ENCODE results near the gene GLT1D1.

Gene GLT1D1

DNA sequence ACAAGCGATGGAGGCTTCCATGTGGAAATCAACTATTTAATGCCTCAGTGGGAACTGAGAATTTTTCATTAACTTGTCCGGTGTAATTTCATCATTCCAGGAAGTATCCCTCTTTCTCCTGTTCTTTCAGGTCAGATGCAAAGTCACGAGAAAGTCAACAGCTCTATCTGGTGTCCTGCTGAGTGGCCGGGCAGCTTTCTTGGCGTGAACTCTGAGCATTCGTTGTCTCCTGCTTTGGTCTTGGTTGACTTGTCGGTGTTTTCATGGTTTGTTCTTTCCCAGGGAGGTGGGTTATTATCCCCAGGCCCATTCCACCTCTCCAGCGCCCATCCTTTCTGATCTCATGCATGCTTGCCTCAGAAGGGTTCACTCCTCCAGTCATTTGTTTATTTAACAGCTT, 149.1 kb downstream of the GLT1D1 start:
- no peak for DNase-seq (ENCODE audit: low spot score)

DNA sequence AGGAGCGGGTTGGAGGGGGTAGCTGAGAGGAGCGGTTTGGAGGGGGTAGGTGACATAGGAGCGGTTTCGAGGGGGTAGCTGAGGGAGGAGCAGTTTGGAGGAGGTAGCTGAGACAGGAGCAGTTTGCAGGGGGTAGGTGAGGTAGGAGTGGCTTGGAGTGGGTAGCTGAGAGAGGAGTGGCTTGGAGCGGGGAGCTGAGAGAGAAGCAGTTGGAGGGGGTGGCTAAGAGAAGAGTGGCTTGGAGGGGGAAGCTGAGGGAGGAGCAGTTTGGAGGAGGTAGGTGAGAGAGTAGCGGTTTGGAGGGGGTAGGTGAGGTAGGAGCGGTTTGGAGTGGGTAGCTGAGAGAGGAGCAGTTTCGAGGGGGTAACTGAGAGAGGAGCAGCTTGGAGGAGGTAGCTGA, 152.1 kb downstream of the GLT1D1 start:
- no peak for DNase-seq (ENCODE audit: low spot score)

DNA sequence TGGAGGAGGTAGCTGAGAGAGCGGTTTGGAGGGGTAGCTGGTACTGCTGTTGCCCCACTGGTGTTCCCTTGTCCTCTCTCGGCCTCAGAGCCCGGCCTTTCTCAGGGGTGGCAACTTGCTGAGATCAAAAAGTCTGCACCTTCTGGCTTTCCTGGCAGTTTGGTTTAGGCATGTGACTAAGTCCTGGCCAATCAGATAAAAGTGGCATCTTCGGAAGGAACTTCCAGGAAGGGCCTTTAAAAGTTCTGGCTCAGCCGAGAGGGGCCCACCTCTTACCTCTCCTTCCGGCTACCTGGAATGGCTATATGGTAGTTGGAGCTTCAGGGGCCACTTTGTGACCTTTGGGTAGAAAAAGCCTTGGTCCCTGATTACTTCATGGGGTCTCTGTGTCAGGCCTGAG, 152.6 kb downstream of the GLT1D1 start:
- DNase-seq (ENCODE audit: low spot score): no peak

DNA sequence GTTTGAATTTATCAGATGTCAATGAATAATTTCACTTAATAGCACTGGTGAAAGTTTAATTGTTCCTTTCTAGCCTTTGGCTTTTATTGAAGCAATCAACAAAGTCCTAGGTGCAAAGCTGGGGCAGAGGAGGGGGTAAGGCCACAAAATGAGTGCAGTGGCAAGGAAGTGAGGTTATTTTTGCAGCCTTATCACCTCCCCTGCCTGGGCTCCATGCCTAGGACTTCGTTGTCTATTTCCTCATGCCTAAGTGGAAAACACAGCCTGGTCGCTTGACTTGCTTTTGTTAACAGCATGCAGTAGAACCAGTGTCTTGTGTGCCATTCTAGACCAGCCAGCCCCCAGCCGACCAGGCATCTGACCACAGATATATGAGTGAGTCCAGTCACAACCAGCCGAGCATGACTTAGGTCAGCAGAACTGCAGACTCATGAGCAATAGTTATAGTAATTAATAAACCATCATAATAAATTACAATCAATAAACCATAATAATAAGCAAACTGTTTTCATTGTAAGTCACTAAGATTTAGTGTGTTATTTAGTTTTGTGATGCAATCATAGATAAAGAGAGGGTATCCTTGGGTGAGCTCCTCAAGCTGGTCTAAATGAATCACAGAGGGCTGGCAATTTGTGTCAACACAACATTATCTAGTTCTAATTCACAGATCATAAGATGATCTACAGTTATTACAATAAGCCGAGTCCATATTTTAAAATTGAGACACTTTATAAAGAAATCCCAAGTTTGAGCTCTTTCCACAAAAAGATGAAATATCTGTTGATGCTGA, 156.8 kb downstream of the GLT1D1 start:
- DNase-seq (ENCODE audit: low spot score): no peak

DNA sequence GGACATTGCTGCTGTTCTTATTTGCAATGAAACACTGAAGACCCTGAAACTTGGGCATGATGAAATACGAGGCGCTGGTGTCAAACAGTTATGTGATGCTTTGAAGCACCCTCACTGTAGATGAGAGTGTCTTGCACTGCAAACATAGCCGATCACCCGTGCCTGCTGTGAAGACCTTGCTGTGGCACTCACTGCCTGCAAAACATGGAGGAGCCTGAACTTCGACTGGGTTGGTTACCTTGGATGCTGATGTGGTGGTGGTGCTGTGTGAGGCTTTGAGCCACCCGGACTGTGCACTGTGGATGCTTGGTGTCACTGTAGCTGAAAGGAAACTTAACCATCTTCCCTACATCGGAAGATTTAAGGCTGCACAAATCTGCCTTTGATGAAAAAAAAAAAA, 162.9 kb downstream of the GLT1D1 start:
- DNase-seq (ENCODE audit: low spot score): no peak

DNA sequence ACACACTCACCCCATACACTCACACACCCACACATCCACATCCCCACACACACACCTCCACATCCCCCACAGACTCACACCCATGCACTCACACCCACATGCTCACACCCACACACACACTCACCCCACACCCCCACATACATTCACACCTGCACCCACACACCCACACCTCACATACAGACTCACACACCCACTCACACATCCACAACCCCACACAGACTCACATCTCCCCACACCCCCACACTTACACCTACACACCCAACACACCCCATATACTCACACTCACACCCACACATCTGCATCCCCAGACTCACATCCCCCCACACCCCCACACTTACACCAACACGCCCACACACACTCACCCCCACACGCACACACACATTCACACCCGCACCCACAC, 171.8 kb downstream of the GLT1D1 start:
- no peak for DNase-seq (ENCODE audit: low spot score)

DNA sequence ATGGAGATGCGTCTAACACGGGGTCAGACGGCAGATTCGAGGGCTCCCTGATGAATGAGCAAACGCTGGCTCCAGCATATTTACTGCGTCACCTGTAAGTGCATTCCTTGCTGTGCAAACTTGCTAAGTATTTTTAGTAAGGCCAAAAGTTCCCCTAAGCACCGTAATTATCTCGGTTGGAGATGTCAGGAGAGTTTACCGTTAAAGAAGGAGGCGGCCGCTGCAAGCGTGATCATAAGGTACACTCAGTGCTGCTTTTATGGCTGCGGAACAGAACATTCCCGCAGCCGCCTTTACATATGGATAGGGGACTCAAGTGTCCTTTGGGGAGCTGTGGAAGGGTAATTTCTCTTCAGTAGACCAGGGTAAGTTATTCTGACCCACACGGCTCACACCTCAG, 175.6 kb downstream of the GLT1D1 start:
- no peak for DNase-seq (ENCODE audit: low spot score)
